Eye (tissue), 1 donor: ENCODE measurements around the gene BIN1.

Experiments used
- DNase-seq: peaks from one replicate; pipeline ENCODE4 v3.0.0-alpha.2; 2015

The BIN1 gene

GRCh38 chr2:127014224-127014623, 92.7 kb downstream of the BIN1 start:
- DNase-seq: no peak

- no peak for DNase-seq
Measured at GRCh38 chr2:127012868-127013267, 94.1 kb downstream of the BIN1 start.

DNA sequence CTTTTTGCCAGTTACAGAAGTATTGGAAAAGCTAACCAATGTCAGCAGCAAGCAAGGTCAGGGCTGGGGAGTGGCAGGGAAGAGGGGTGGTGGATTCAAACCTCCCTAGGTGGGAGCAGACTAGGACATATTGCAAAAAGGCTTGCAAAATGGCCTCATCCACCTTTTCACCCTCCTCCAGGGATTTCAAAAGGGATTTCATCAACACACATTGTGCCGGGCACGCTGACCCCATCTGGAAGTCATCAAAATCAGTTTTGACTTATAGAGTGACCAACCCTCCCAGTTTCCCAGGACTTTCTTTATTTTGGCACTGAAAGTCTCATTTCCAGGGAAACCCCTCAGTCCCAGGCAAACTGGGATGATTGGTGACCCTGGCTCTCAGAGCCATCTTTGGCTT, 94.7 kb downstream of the BIN1 start:
- no peak for DNase-seq

GRCh38 chr2:127011796-127012195, 95.2 kb downstream of the BIN1 start:
- DNase-seq: no peak

- peak; percentile 8 for DNase-seq
Measured at GRCh38 chr2:127011231-127011661, 95.7 kb downstream of the BIN1 start.

- no peak for DNase-seq
Measured at GRCh38 chr2:127008265-127009015, 98.5 kb downstream of the BIN1 start.

DNA sequence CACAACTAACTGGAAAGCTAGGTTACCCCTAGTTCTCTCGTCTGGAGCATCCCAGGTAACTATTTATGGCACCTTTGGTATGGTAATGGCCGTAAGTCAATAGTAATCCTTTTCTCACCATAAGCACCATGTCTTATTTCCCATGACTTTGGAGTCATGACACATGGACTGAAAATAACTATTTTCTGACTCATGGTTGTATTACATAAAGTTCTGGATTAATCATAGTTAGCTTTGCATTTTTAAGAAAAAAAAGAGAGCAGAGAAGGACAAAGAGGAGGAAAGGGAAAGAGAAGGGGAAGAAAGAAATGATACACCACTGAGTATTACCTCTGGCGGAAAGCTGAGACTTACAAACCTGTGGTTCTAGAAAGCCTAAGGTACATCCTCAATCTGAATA, 99.3 kb downstream of the BIN1 start:
- DNase-seq: no peak

DNA sequence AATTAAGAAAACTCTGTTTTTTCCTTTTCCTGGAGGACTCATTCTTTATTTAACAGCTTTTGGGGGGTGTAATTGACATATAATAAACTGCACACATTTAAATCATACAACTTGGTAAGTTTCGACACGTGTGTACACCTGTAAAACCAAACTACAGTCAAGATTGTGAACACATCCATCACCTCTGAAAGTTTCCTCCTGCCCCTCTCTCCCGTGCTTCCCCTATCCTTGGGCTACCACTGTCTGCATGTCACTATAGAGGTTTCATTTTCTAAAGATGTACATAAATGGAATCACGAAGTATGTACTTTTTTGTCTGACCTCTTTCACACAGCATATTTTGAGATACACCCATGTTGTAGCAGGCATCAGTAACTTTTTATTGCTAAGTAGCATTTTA, 100.0 kb downstream of the BIN1 start:
- DNase-seq: no peak

DNA sequence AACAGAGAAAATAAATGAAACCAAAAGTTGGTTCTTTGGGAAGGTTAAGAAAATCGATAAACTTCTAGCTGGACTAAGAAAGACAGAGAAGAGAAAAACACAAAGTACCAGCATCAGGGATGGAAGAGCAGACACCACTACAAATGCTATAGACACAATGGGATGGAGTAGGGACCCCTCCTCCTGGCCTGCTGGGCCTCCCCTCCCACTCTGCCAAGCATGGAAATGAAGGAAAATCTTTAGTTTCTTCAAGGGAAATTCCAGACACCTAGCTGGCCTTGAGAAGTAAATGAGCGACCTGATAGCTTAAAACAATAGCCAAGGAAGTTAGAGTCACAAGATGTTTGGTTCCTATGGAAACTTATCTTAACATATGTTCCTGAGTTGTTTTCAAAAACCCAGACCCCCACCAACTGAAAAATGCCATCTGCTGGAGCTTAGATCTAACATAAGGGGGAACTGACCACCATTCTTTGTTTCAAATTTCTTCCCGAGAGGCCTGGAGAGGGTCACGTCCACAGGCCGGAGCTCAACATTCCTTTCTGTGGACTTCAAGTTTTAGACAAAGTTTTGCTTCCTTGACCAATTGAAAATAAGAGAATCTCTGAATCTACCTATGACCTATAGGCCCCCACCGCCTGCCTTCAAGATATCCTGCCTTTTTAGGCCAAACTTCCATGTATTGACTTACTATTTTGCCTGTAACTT, 101.9 kb downstream of the BIN1 start:
- DNase-seq: peak; percentile 49

- peak; percentile 13 for DNase-seq
Measured at GRCh38 chr2:127003070-127003800, 103.7 kb downstream of the BIN1 start.

DNA sequence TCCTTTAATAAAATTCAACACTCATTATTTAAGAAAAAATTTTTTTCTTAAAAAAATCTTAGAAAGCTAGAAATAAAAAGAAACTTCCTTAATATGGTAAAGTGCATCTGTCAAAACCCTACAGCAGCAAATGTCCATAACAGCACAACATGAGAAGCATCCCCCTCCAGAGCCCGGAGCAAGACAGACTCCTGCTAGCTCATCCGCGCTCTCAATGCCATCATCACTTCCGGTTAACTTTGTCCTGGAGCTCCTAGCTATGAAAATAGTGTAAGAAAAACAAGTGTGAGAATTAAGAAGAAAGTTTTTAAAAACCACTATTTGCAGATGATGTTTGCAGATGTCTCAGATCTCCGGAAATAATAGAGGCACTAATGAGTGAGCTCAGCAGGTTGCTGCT, 105.2 kb downstream of the BIN1 start:
- DNase-seq: peak; percentile 36

GRCh38 chr2:127000937-127001336, 106.0 kb downstream of the BIN1 start:
- DNase-seq: no peak

- DNase-seq: no peak
Measured at GRCh38 chr2:127000194-127000593, 106.8 kb downstream of the BIN1 start.

GRCh38 chr2:126999106-126999756, 107.7 kb downstream of the BIN1 start:
- no peak for DNase-seq

DNA sequence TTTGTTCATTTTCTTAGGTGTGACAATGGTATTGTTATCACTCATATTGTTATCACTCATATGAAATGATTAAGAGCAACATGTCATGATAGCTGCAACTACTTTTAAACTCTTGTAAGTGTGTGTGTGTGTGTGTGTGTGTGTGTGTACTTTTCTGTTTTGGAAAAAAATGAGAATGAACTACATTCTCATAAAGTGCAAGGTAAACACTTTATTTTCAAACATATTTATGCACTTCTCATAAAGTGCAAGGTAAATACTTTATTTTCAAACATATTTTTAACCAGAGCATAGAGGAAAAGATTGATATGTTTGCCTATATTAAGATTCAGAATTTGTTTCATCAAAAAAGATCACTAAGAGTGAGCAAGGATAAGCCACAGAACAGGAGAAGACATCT, 108.5 kb downstream of the BIN1 start:
- DNase-seq: no peak
